DND-41 (cell line): ENCODE measurements around the gene CRHR2.

Experiments used
- ATAC-seq: fragments of 200-7000 bp; cut with Tn5 transposase; 3 replicates; pipeline ENCODE4 v1.9.1; 2021; ENCODE audit warnings: low read depth; ENCODE audit not compliant: insufficient read depth
- DNase-seq: peaks from one replicate; pipeline ENCODE4 v3.0.0-alpha.2; 2020
- H2AFZ ChIP-seq: 2 replicates; pipeline ENCODE4 v1.6.0; 2012; ENCODE audit warnings: low read depth, low read length
- H3K27ac ChIP-seq: 2 replicates; pipeline ENCODE4 v1.5.1; 2012; ENCODE audit warnings: low read length, inconsistent platforms
- H3K27me3 ChIP-seq: fragments of 200-600 bp; sonication (generic); 2 replicates; pipeline ENCODE4 v1.6.0; 2012; ENCODE audit warnings: low read length, mild to moderate bottlenecking, inconsistent platforms; ENCODE audit not compliant: insufficient read depth, poor library complexity
- H3K36me3 ChIP-seq: 2 replicates; pipeline ENCODE4 v1.5.1; 2012; ENCODE audit warnings: low read length, inconsistent platforms; ENCODE audit not compliant: insufficient read depth
- H3K4me1 ChIP-seq: 2 replicates; pipeline ENCODE4 v1.5.1; 2012; ENCODE audit warnings: mild to moderate bottlenecking, low read length; ENCODE audit not compliant: insufficient read depth
- H3K4me2 ChIP-seq: 2 replicates; pipeline ENCODE4 v1.6.0; 2012; ENCODE audit warnings: mild to moderate bottlenecking, moderate library complexity, low read length, inconsistent platforms; ENCODE audit not compliant: insufficient read depth
- H3K4me3 ChIP-seq, 2 experiments: fragments of 200-600 bp in 1 of 2; shearing (Covaris generic) in 1 of 2; 2 replicates each; pipeline ENCODE4 v1.5.1; 2012 to 2016; ENCODE audit warnings: inconsistent platforms in 2 of 2, low read length in 2 of 2, mild to moderate bottlenecking in 2 of 2, low read depth in 1 of 2, moderate library complexity in 1 of 2
- H3K79me2 ChIP-seq: 2 replicates; pipeline ENCODE4 v1.6.0; 2012; ENCODE audit warnings: low read length, inconsistent platforms; ENCODE audit not compliant: insufficient read depth
- H3K9ac ChIP-seq: 2 replicates; pipeline ENCODE4 v1.6.0; 2012; ENCODE audit warnings: low read depth, mild to moderate bottlenecking, inconsistent platforms, low read length, moderate library complexity
- H3K9me3 ChIP-seq: 2 replicates; pipeline ENCODE4 v1.5.1; 2012; ENCODE audit warnings: low read length, moderate library complexity, mild to moderate bottlenecking, inconsistent platforms; ENCODE audit not compliant: insufficient read depth, severe bottlenecking
- H4K20me1 ChIP-seq: 2 replicates; pipeline ENCODE4 v1.6.0; 2012; ENCODE audit warnings: low read length; ENCODE audit not compliant: insufficient read depth
- EZH2 ChIP-seq: IDR thresholded peaks from 3 replicates; pipeline ENCODE4 v1.6.1; 2012; ENCODE audit warnings: borderline replicate concordance, low read depth, mild to moderate bottlenecking, moderate library complexity, low read length, inconsistent platforms; ENCODE audit not compliant: severe bottlenecking
- TF ChIP-seq, protein P1 (sequence below): IDR thresholded peaks from 2 replicates; pipeline ENCODE4 v1.5.1; 2012; ENCODE audit warnings: borderline replicate concordance, low read length, moderate library complexity, mild to moderate bottlenecking; ENCODE audit not compliant: poor library complexity, severe bottlenecking; ENCODE audit errors: extremely low read depth

Gene CRHR2

DNA sequence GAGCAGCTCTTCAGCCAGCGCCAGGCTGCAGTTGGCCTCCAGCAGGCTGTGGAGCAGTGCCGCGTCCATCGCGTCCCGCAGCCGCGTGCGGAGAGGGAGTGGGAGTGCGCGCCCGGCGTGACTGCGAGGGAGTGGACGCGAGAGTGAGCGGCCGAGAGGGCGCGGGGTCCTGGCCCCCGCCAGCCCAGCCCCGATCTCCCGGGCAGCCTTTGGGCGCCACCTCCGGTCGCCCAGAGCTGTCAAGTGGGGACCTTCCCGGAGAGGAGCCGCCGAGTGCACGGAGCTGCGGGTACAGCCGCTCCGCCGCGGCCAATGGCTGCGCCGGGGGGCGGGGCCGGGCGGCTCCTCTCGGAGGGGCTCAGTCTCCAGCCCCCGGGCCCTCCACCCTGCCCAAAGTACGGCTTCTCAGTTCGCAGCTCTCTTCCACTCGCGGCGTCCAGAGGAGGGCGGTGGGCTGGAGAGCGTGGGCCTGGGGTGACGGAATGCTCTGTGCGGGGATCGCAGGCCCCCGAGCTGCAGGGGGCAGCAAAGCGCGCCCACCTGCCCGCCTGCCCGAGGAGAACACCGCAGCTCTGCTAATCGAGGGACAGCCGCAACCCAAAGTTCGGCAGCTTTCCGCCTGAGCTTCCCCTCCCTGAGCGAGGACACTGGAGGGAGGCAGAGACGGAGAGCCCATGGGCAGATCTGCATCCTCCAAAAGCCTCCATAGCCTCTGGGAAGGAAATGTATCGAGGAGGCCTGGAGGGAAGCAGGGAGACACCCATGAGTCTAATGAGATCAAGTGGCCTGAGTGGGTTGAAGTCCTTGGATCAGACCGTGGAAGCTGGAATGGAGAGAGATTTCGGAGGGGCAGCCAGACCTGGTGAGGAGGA is at the start of gene CRHR2:
Gene CRHR2, minus strand, starts transcription at position 245 of the 872 bp plus-strand sequence. Its CDS starts 176 bp downstream, at position 69.
- Histone ChIP-seq H3K4me1 (no peaks in the 10 kb centered on the region), H3K27me3 (peaks cover 14% of the 10 kb centered on the region), H3K9ac (no peak within 1 kb of the TSS), H3K4me2 (no peak within 1 kb of the TSS), H4K20me1 (0 out of 2 replicates have a peak, but pooled peaks cover 5% of the 10 kb centered on the region), H3K36me3 (no peaks in the 10 kb centered on the region), H3K4me3 (no peak within 1 kb of the TSS), H3K9me3 (no peaks in the 10 kb centered on the region), H3K27ac (no peak within 1 kb of the TSS), H2AFZ (no peak within 1 kb of the TSS), H3K79me2 (no peaks in the 10 kb centered on the region)
- ATAC-seq (no peak), DNase-seq (no peak)
- TF ChIP-seq, protein P1, sequence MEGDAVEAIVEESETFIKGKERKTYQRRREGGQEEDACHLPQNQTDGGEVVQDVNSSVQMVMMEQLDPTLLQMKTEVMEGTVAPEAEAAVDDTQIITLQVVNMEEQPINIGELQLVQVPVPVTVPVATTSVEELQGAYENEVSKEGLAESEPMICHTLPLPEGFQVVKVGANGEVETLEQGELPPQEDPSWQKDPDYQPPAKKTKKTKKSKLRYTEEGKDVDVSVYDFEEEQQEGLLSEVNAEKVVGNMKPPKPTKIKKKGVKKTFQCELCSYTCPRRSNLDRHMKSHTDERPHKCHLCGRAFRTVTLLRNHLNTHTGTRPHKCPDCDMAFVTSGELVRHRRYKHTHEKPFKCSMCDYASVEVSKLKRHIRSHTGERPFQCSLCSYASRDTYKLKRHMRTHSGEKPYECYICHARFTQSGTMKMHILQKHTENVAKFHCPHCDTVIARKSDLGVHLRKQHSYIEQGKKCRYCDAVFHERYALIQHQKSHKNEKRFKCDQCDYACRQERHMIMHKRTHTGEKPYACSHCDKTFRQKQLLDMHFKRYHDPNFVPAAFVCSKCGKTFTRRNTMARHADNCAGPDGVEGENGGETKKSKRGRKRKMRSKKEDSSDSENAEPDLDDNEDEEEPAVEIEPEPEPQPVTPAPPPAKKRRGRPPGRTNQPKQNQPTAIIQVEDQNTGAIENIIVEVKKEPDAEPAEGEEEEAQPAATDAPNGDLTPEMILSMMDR = no peak
- no peak for TF ChIP-seq EZH2

DNA sequence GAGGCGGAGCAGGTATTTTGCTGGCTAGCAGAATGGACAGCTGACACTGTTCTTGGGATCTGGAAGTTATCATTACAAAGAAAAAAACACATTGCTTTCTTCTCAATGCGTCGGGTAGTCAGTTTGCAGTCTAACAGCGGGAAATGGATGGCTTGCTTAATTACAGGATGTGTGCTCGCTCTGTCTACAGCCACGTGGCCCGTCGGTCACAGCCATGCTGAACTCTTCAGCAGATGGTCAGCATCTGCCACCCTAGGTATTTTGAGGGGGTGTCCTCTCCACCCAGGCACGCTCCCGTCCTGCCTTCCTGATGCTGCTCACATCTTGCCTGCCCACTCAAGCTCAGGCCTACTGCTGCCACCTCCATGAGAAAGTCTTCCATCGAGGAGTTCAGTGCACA is 49.3 kb upstream of the CRHR2 start:
- Histone ChIP-seq H3K79me2 (no peaks in the 10 kb centered on the region), H3K27me3 (no peaks in the 10 kb centered on the region)
- ATAC-seq = no peak

DNA sequence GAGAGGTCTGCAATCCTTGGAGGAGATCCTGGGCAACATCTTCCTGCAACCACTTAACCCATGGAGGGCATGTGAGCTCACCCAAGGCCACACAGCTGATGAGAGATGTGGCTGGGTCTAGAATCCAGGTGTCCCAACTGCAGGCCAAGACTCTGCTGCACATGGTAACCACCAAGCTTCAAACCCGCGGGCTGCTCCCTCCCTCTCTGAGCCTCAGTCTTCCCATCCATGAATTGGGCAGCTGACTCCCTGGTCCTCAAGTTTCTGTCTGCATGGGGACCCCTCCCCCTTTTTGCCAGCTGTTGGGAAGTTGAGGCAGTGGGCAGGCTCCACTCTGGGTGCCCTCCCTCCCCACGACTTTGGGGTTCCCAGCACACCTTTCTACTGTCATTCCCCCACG is 48.7 kb upstream of the CRHR2 start:
- peaks cover 21% of the 10 kb centered on the region for H3K4me1 ChIP-seq
- no peaks in the 10 kb centered on the region for H3K27me3 ChIP-seq
- ATAC-seq (no peak), DNase-seq (no peak)
- H3K4me3 ChIP-seq = no peak overlapping the region
- no peaks in the 10 kb centered on the region for H3K36me3 ChIP-seq
- TF ChIP-seq, protein P1 = no peak
- no peak for TF ChIP-seq EZH2
- H4K20me1 ChIP-seq = no peaks in the 10 kb centered on the region
- no peak overlapping the region for H2AFZ ChIP-seq
- H3K4me2 ChIP-seq = no peak overlapping the region
- H3K9ac ChIP-seq = no peak overlapping the region
- H3K9me3 ChIP-seq = no peaks in the 10 kb centered on the region
- no peaks in the 10 kb centered on the region for H3K79me2 ChIP-seq
- no peak overlapping the region for H3K27ac ChIP-seq

More for the DNA sequence above, 49.3 kb upstream of the CRHR2 start:
- Histone ChIP-seq H3K4me3 (no peak overlapping the region), H4K20me1 (no peaks in the 10 kb centered on the region), H2AFZ (no peak overlapping the region), H3K4me1 (peaks cover 16% of the 10 kb centered on the region), H3K27ac (no peak overlapping the region), H3K9me3 (no peaks in the 10 kb centered on the region), H3K4me2 (no peak overlapping the region), H3K9ac (no peak overlapping the region), H3K36me3 (no peaks in the 10 kb centered on the region)
- no peak for DNase-seq
- TF ChIP-seq, protein P1 = no peak
- TF ChIP-seq EZH2 = no peak
